CD4-positive, alpha-beta T cell treated with Interleukin-6 for 4 hours (primary cell): ENCODE measurements around the gene ARMH4.
A peak's percentile ranks its signal among the peaks of the same experiment; 100 is the strongest.

Experiments used
- DNase-seq: peaks from one replicate; pipeline ENCODE4 v3.0.0-alpha.2; 2020; ENCODE audit warnings: mixed read lengths

ARMH4 gene

GRCh38 chr14:58098507-58098906 lies 53.5 kb downstream of the ARMH4 start:
- DNase-seq = no peak

- DNase-seq = no peak
Measured at GRCh38 chr14:58096731-58097130, 55.3 kb downstream of the ARMH4 start.

- DNase-seq = no peak
Measured at GRCh38 chr14:58091883-58092630, 60.0 kb downstream of the ARMH4 start.

GRCh38 chr14:58089612-58090011 lies 62.4 kb downstream of the ARMH4 start:
- DNase-seq = no peak

GRCh38 chr14:58088961-58089360 lies 63.1 kb downstream of the ARMH4 start:
- DNase-seq = no peak

- no peak for DNase-seq
Measured at GRCh38 chr14:58085877-58086276, 66.1 kb downstream of the ARMH4 start.

- no peak for DNase-seq
Measured at GRCh38 chr14:58082491-58083098, 69.4 kb downstream of the ARMH4 start.

- DNase-seq = no peak
Measured at GRCh38 chr14:58082011-58082410, 70.0 kb downstream of the ARMH4 start.

- DNase-seq = no peak
Measured at GRCh38 chr14:58078471-58078870, 73.5 kb downstream of the ARMH4 start.

GRCh38 chr14:58078068-58078467 lies 73.9 kb downstream of the ARMH4 start:
- no peak for DNase-seq

- DNase-seq = no peak
Measured at GRCh38 chr14:58077621-58078020, 74.4 kb downstream of the ARMH4 start.

GRCh38 chr14:58073516-58073915 lies 78.5 kb downstream of the ARMH4 start:
- DNase-seq = no peak

- peak; percentile 40 for DNase-seq
Measured at GRCh38 chr14:58072288-58073071, 79.5 kb downstream of the ARMH4 start.

GRCh38 chr14:58071341-58071740 lies 80.7 kb downstream of the ARMH4 start:
- no peak for DNase-seq

GRCh38 chr14:58068306-58068705 lies 83.7 kb downstream of the ARMH4 start:
- no peak for DNase-seq

- no peak for DNase-seq
Measured at GRCh38 chr14:58066115-58066514, 85.9 kb downstream of the ARMH4 start.

GRCh38 chr14:58061581-58061980 lies 90.4 kb downstream of the ARMH4 start:
- DNase-seq = no peak

- DNase-seq = no peak
Measured at GRCh38 chr14:58060898-58061297, 91.1 kb downstream of the ARMH4 start.

- DNase-seq = no peak
Measured at GRCh38 chr14:58060077-58060476, 91.9 kb downstream of the ARMH4 start.

GRCh38 chr14:58059126-58059525 lies 92.9 kb downstream of the ARMH4 start:
- no peak for DNase-seq

GRCh38 chr14:58055497-58056010 lies 96.5 kb downstream of the ARMH4 start:
- no peak for DNase-seq

GRCh38 chr14:58054100-58054499 lies 97.9 kb downstream of the ARMH4 start:
- DNase-seq = no peak

GRCh38 chr14:58048219-58048618 lies 103.8 kb downstream of the ARMH4 start:
- DNase-seq = no peak

GRCh38 chr14:58027904-58028303 lies 124.1 kb downstream of the ARMH4 start:
- no peak for DNase-seq
